ENCODE data around the gene TBL1X. TPM values are rescaled to one million over a fixed set of nuclear protein-coding genes. Genes with fewer than 3 reads are reported as not detected.

The TBL1X gene
- total and polyA plus RNA-seq, 2 of the 13 experiments (the other 11 are each of a cell fraction or from before 2014, with no cell fraction given), result 17.6 to 19.9 TPM

GRCh38 chrX:9708923-9709553 lies 244.2 kb downstream of the TBL1X start:
- Histone ChIP-seq H3K9ac (ENCODE audit: insufficient read depth, low read depth, low read length) (no peak overlapping the region), H3K4me3 (replicated peaks in 1 of 3; ENCODE audit: insufficient read depth in 1 of 3, low read depth in 2 of 3, low read length in 3 of 3) (no peak overlapping the region), H3K4me1 (ENCODE audit: insufficient read depth, low read length) (no peaks in the 10 kb centered on the region), H3K79me2 (ENCODE audit: insufficient read depth, low read length) (no peaks in the 10 kb centered on the region), H3K9me3 (ENCODE audit: low read length) (no peaks in the 10 kb centered on the region), H3K27ac (ENCODE audit: extremely low read length, insufficient read depth, low read length) (no peak overlapping the region), H3K27me3 (ENCODE audit: control insufficient read depth in 1 of 2, insufficient read depth in 2 of 2, low read length in 2 of 2) (no peaks in the 10 kb centered on the region), H3K4me2 (ENCODE audit: low read depth, low read length) (no peak overlapping the region), H2AFZ (ENCODE audit: low read length) (no peak overlapping the region), H4K20me1 (ENCODE audit: insufficient read depth, low read length) (no peaks in the 10 kb centered on the region), H3K36me3 (replicated peaks in 1 of 2; ENCODE audit: control insufficient read depth in 1 of 2, insufficient read depth in 2 of 2, low read length in 2 of 2) (peaks cover 9 to 28% of the 10 kb centered on the region in 2 experiments)
- WGBS (ENCODE audit: low lambda C conversion rate), result 90% methylated on average over 5 of the region's 17 CpGs
- ATAC-seq (peak; percentile 86), FAIRE-seq (peak; percentile 92), DNase-seq (ENCODE audit: low spot score) (peak; percentile 21)
- intact Hi-C loops (cut with micrococcal nuclease; ENCODE audit: unreplicated experiment), result loop anchor here (1.0 to 5.0 kb wide), 2 partner anchors 247 to 738 kb away; no protein-coding TSS in a partner anchor
- no TSS peak for BruUV-seq (replicated peaks)
- CTCF ChIA-PET (ENCODE audit: low intra/inter-chr PET ratio, low total read pairs), result interaction anchor here (1.5 kb wide), 1 partner anchor 410 kb away, joined by 4 read pairs; no protein-coding TSS in a partner anchor
- POLR2A ChIA-PET, result no interaction called here
- in situ Hi-C loops (cut with HindIII; ENCODE audit: extremely low pct_ligation_motif_present, low pct_unique_long_range_greater_than_20kb), result loop anchor here (25.0 kb wide), 1 partner anchor 747 kb away; no protein-coding TSS in a partner anchor
- TF ChIP-seq ZNF431 (CRISPR knock-in tag; IDR thresholded peaks at IDR 0.05; ENCODE audit: borderline replicate concordance, low read depth), result no peak
- no peak for TF ChIP-seq SALL2 (CRISPR knock-in tag; IDR thresholded peaks at IDR 0.05)
- TF ChIP-seq STAG1 (CRISPR knock-in tag; IDR thresholded peaks at IDR 0.05), result peak; percentile 91
- no peak for TF ChIP-seq NAIF1 (CRISPR knock-in tag; IDR thresholded peaks at IDR 0.05; ENCODE audit: borderline replicate concordance)
- TF ChIP-seq BORCS8-MEF2B (CRISPR knock-in tag; IDR thresholded peaks at IDR 0.05), result no peak
- TF ChIP-seq, protein P1, sequence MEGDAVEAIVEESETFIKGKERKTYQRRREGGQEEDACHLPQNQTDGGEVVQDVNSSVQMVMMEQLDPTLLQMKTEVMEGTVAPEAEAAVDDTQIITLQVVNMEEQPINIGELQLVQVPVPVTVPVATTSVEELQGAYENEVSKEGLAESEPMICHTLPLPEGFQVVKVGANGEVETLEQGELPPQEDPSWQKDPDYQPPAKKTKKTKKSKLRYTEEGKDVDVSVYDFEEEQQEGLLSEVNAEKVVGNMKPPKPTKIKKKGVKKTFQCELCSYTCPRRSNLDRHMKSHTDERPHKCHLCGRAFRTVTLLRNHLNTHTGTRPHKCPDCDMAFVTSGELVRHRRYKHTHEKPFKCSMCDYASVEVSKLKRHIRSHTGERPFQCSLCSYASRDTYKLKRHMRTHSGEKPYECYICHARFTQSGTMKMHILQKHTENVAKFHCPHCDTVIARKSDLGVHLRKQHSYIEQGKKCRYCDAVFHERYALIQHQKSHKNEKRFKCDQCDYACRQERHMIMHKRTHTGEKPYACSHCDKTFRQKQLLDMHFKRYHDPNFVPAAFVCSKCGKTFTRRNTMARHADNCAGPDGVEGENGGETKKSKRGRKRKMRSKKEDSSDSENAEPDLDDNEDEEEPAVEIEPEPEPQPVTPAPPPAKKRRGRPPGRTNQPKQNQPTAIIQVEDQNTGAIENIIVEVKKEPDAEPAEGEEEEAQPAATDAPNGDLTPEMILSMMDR (CRISPR knock-in tag; IDR thresholded peaks at IDR 0.05), result peak; percentile 75
- TF ChIP-seq, protein P2, sequence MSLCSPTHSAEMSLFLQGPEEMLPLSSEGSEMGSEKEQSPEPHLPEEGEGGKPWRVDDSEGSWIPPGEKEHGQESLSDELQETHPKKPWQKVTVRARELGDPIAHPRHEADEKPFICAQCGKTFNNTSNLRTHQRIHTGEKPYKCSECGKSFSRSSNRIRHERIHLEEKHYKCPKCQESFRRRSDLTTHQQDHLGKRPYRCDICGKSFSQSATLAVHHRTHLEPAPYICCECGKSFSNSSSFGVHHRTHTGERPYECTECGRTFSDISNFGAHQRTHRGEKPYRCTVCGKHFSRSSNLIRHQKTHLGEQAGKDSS (CRISPR knock-in tag; IDR thresholded peaks at IDR 0.05; ENCODE audit: borderline replicate concordance, low read depth), result no peak
- TF ChIP-seq ZFP41 (CRISPR knock-in tag; IDR thresholded peaks at IDR 0.05; ENCODE audit: borderline replicate concordance), result no peak
- no peak for TF ChIP-seq ZNF770 (CRISPR knock-in tag; IDR thresholded peaks at IDR 0.05)
- TF ChIP-seq ZHX2 (IDR thresholded peaks at IDR 0.05; ENCODE audit: low read depth), result no peak
- no peak for TF ChIP-seq ZHX2 (CRISPR knock-in tag; IDR thresholded peaks at IDR 0.05; ENCODE audit: borderline replicate concordance)
